ENCODE data around the gene CD63.
A peak's percentile ranks its signal among the peaks of the same experiment; 100 is the strongest.

The CD63 gene

GRCh38 chr12:55738123-55739024 is 9.6 kb upstream of the CD63 start (continued):
- TF ChIP-seq ZSCAN23 (tag by site-specific recombination; IDR thresholded peaks at IDR 0.05) (no peak), ZIC2 (tag by site-specific recombination; IDR thresholded peaks at IDR 0.05) (no peak), ZNF677 (tag by site-specific recombination; IDR thresholded peaks at IDR 0.05) (no peak), ZNF621 (tag by site-specific recombination; IDR thresholded peaks at IDR 0.05) (no peak), ZNF639 (tag by site-specific recombination; IDR thresholded peaks at IDR 0.05) (no peak), ZFHX2 (tag by site-specific recombination; conservative IDR thresholded peaks at IDR 0.05) (0 out of 2 replicates have a peak, but pooled peaks have one; percentile 31), ZSCAN5A (tag by site-specific recombination; IDR thresholded peaks at IDR 0.05) (no peak), AEBP2 (tag by site-specific recombination; IDR thresholded peaks at IDR 0.05; ENCODE audit: borderline replicate concordance) (no peak), PATZ1 (tag by site-specific recombination; IDR thresholded peaks at IDR 0.05) (peak; percentile 89), HOXA7 (CRISPR knock-in tag; IDR thresholded peaks at IDR 0.05; ENCODE audit: borderline replicate concordance) (no peak), ZNF692 (tag by site-specific recombination; IDR thresholded peaks at IDR 0.05) (no peak), ZNF19 (tag by site-specific recombination; IDR thresholded peaks at IDR 0.05; ENCODE audit: low read depth) (no peak), ZNF704 (tag by site-specific recombination; IDR thresholded peaks at IDR 0.05) (no peak), ZNF266 (tag by site-specific recombination; IDR thresholded peaks at IDR 0.05; ENCODE audit: low read depth) (no peak), ZNF112 (tag by site-specific recombination; IDR thresholded peaks at IDR 0.05) (no peak), ZNF426 (tag by site-specific recombination; IDR thresholded peaks at IDR 0.05) (no peak), ZNF654 (tag by site-specific recombination; IDR thresholded peaks at IDR 0.05; ENCODE audit: low read depth) (peak; percentile 99), MZF1 (tag by site-specific recombination; IDR thresholded peaks at IDR 0.05; ENCODE audit: borderline replicate concordance) (peak; percentile 46; the same call in 1 of the 2 replicates), ZNF544 (tag by site-specific recombination; IDR thresholded peaks at IDR 0.05) (no peak), SCRT1 (tag by site-specific recombination; IDR thresholded peaks at IDR 0.05; ENCODE audit: borderline replicate concordance) (no peak), ZNF18 (tag by site-specific recombination; IDR thresholded peaks at IDR 0.05) (no peak), YY2 (tag by site-specific recombination; IDR thresholded peaks at IDR 0.05) (peak; percentile 47; the same call in 1 of the 2 replicates), MYNN (tag by site-specific recombination; IDR thresholded peaks at IDR 0.05; ENCODE audit: borderline replicate concordance) (peak; percentile 49; the same call in 1 of the 2 replicates), ZNF645 (tag by site-specific recombination; IDR thresholded peaks at IDR 0.05) (no peak), ZFP37 (tag by site-specific recombination; IDR thresholded peaks at IDR 0.05) (no peak), ZNF10 (tag by site-specific recombination; IDR thresholded peaks at IDR 0.05) (no peak), ZNF223 (tag by site-specific recombination; IDR thresholded peaks at IDR 0.05) (no peak)
